GM21515 (cell line): ENCODE measurements around the gene ACTN1.
A peak's percentile ranks its signal among the peaks of the same experiment; 100 is the strongest.
"Not testable (repeated sequence)": the region's sequence is repeated elsewhere in the genome, so short reads cannot be mapped to it uniquely, and the experiment has no call there.

Source experiments
- ATAC-seq: cut with Tn5 transposase; IDR thresholded peaks from one replicate; pipeline ENCODE4 v1.9.1; 2021; ENCODE audit not compliant: unreplicated experiment

Gene ACTN1

DNA sequence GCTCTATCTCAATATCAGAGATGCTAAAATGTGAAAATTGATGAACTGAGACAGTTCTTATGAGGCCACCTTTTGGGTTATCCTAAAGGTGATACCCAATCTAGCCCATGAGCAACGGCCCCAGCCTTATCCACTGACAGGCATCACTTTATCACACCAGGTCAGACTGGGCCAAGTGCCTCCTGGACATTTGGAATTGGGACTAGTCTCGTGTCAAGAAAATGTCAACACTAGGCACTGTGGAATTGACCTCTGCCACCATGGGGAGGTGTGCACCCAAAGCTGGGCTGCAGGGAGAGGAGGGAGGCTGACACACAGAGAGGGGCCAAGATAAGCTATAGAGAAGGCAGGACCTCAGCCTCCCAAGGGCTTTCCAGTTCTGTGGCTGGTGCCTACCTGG lies 107.7 kb downstream of the ACTN1 start:
- no peak for ATAC-seq

DNA sequence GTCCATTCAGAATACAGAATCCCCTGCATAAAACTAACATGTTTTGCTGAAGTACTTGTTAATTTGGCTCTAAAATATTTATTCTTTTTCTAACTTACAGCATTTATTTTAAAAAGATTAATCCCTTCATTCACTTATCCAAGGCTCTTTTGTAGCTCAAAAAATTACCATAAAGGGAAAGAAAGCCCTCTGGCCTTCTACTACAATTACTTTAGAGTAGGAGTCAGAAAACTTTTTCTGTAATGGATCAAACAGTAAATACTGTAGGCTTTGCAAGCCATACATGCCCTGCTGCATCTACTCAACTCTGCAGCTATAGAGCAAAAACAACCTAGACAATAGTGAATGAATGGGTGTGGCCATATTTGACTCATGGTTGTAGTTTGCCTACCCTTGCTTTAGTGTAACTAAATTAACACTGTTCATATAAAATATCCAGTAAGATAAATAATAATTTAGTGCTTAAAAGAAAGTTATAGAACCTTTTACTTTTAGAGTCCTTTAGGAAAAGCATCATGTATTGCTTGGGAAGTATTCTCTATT lies 112.0 kb downstream of the ACTN1 start:
- ATAC-seq, result no peak

DNA sequence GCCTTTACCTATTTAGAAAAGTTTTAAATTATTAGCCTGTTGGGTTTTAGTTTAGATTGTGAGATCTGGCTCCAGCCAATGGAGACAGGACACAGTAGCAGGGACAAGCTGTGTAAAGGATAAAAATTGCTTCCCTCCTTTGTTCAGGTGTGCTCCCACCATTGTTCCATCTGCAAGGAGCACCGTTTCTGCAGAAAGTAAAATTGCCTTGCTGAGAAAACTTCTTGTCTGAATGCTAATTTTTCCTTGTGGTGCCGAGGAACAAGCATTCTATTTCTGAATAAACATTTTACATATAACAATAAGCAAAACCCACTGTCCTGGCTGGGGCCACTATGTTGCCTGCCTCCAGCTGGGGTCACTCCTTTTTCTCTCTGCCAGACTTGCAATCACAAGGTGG lies 113.6 kb downstream of the ACTN1 start:
- no peak for ATAC-seq

DNA sequence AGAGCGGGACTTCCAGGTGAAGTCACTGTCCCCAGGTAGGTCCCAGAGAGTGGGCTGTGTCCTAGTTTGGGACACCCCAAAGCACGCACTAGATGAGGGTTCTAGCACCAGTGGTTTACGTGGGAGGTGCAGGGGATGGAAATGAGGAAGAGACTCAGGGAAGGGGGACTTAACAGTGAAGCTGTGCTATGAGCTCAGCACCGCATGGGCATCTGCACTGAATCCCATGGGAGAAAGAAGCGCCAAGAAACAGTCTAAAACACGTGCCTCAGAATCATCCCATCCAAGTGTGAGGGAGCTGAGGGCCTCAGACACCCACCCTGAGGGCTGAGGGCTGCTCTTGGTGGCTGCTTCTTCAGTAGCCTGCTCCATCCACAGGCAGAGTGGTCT lies 114.7 kb downstream of the ACTN1 start:
- ATAC-seq, result no peak

DNA sequence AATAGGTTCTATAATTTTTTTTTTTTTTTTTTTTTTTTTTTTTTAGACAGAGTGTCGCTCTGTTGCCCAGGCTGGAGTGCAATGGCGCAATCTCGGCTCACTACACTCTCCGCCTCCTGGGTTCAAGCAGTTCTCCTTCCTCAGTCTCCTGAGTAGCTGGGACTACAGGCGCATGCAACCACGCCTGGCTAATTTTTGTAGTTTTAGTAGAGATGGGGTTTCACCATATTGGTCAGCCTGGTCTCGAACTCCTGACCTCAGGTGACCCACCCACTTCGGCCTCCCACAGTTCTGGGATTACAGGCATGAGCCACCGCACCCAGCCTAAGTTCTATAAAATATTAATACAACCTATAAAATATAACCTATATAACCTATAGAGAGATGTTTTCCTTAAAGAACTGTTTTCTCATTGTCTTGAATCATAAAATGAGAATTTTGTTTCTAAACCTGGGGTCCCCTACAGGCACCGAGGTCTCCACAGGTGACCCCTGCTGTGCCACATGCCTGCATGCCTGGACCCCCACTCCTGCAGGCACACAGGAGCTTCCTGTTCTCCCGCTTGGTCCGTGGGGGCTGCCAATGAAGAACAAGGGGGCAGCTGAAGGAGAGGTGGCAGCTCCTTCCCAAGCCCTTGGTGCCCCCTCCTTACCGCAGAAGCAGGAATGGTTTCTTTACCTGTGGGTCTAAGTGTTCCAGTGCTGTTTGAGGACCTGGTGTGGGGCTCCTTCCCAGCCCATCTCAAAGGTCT lies 115.3 kb downstream of the ACTN1 start:
- ATAC-seq, result no peak

DNA sequence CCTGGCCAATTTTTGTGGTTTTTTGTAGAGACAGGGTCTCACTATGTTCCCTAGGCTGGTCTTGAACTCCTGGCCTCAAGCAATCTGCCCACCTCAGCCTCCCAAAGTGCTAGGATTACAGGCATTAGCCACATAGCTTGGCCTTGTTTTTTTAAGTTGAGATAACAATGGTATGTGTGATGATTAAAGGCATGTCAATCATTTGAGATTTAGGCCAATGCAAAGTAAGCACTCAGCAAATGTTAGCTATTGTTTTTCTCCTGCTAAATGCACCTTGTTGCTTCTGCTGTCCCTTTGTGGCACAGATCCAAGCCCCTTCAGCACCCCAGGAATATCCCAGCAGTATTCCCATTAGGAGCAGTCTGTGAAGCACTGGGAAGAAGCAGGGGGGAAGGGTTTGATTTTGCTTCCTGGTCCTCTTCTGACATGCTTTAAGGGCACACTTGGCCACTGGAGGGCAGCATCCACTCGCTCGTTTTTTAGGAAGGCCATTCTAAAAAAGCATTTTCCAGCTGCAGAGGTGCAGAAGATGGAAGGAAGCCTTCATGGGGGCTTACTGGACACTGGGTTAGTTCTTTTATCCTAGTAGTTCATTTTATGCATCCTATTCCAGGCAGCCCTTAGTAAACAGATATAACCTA lies 116.0 kb downstream of the ACTN1 start:
- no peak for ATAC-seq

DNA sequence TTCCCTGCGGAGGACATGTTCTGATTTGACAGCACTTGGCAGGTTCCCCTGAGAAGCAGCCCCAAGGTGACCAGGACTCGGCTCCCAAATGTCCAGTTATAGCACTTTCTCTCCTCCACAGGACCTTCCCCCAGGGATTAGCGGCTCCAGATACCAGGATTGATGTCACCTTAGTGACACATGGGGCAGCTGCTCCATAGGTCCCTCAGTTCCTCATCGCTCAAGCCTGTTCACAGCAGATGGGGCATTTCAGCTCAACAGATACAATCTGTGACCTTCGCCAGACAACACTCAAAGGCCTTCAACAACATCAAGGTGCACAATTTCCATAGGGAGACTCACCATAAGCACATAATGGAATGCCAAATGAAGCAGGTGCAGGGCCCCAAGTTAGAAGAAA lies 118.3 kb downstream of the ACTN1 start:
- ATAC-seq, result no peak

DNA sequence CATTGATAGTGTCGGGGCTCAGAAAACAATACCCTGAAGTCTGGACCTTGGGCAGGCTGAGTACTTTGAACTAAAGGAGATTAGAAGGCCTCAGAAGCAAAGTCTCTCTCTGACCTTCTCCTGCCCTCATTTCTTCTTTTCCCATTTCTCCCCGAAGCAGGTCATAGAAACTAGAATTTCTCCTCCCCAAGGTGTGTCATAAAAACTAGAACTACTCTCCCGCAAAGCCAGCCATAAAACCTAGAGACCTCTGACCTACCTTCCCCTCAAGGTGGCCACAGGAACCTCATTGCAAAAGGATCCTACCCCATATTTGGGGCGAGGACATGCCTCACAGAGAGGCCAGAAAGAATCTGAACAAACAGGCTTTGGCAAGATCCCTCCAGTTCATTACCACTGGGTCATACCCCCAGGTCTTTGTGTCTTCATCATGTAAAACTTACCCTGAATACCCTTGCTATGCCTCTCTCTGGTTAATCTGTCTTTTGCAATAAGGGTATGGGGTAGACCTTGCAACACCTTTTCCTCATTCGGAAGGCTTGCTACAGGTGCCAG lies 121.5 kb downstream of the ACTN1 start:
- ATAC-seq, result no peak

DNA sequence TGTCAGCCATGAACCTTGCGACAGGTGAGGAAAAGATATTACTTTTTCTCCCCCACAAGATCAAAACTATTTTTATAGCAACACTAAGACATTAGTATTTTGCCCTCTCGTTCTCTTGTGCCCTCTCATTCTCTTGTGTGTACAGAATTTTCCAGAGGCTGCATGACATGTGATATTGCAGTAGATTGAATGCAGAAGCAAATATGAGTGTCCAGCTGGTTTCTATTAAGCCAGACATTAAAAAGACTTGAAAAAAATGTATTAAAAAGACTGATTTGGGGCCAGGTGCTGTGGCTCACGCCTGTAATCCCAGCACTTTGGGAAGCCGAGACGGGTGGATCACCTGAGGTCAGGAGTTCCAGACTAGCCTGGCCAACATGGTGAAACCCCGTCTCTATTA lies 122.5 kb downstream of the ACTN1 start:
- ATAC-seq, result no peak

DNA sequence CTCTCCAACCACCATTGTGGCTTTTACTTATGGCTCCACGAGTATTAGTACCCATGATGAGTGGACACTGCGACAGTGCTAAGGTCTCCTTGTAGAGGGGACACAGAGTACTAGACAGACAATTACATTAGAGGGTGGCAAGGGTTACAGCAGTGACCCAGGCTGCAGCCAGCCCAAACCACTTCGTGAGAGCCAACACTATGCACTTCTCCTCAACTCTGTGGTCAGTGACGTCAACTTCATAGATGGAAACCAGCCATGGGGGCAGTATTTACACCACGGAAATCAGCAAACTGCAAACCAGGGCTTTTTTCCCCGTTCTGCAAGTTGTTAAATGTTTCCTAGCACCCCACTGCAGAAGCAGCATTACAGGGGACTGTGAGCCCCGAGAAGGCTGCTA lies 124.7 kb downstream of the ACTN1 start:
- no peak for ATAC-seq

DNA sequence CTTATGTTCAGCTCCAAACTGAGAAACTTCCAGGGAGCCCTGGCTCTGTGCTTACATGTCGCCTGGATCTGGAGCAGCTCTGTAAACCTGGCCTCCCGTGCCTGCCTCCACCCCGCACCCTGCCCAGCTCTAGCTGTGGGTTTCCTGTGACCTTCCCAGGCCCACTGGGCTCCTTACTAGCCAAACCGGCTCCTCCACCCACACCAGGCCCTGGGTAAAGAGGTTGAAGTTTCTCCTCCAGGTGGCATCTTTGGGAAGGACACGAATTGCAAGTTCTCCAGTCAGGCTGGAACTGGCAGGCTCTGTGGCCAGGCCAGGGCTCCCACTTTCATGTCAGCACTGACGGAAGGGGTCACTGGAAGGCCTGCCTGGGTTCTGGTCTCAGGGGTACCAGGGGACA lies 125.4 kb downstream of the ACTN1 start:
- no peak for ATAC-seq

DNA sequence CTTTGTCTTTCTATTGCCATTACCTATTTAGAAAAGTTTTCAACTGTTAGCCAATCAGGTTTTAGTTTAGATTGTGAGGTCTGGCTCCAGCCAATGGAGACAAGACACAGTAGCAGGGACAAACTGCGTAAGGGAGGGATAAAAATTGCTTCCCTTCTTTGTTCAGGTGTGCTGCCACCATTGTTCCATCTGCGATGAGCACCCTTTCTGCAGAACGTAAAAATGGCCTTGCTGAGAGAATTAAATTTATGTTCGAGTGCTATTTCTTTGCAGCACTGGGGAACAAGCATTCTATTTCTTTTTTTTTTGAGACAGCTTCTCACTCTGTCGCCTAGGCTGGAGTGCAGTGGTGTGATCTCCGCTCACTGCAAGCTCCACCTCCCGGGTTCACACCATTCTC lies 126.6 kb downstream of the ACTN1 start:
- ATAC-seq, result not testable (repeated sequence)

DNA sequence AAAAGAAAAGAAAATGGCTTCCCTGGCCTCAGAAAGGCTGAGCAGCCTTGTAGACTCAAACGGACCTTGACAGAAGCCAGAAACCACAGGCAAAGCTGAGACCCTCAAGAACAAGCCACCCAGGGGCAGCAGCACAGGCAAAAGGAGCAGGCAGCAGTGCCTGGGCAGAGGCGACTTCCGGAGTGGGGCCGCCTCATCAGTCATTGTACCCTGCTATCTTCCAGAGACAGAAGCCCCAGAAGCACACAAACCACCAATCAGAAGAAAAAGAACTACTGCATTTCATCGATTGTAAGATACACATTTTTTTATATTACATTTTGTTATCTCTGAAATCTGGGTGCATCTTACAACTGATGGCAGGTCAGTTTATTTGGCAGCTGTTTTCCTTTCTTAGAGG lies 128.0 kb downstream of the ACTN1 start:
- no peak for ATAC-seq

DNA sequence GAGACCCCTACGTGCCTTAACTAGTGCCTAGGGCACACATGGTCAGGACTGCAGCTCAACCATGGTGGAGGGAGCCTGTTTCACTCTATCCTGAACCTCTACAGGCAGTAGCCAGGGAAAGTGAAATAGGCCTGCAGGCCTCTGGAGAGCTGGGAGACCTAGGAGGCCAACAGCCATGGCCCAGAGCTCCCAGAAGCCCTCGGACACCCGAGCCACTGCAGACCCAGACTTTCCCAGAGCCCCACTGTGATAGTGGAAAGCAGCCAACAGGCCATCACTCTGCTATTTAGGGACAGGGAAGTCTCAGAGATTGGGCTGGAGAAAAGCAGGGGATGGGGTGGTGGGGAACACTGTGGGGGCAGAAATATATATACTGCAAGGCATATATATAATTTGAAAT lies 129.7 kb downstream of the ACTN1 start:
- ATAC-seq, result no peak

DNA sequence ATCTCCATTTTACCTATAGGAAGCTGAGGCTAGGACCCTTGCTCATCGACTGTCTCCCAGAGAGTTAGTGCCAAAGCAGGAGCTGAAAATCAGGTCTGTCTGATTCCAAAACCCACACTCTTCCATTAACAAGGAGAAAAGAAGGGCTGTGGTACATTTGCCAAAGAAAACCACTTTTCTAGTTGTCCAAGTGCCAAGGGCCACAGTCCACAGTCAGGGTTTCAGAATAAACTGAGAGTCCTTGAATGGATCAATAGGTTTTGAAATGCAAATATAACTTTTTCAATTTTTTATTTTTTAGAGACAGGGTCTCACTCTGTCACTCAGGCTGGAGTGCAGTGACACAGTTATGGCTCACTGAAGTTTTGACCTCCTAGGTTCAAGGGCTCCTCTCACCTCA lies 130.8 kb downstream of the ACTN1 start:
- ATAC-seq, result no peak

DNA sequence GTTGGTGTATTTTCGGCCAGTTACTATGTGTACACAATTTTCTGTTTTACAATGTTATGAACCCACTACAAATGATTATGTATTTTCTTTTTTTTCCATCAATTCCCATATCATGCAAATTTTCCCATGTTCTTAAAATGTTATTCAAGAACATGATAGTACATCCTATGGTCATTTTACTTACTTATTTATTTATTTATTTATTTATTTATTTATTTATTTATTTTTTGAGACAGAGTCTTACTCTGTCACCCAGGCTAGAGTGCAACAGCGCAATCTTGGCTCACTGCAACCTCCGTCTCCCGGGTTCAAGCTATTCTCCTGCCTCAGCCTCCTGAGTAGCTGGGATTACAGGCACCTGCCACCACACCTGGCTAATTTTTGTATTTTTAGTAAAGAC lies 131.5 kb downstream of the ACTN1 start:
- ATAC-seq, result not testable (repeated sequence)

DNA sequence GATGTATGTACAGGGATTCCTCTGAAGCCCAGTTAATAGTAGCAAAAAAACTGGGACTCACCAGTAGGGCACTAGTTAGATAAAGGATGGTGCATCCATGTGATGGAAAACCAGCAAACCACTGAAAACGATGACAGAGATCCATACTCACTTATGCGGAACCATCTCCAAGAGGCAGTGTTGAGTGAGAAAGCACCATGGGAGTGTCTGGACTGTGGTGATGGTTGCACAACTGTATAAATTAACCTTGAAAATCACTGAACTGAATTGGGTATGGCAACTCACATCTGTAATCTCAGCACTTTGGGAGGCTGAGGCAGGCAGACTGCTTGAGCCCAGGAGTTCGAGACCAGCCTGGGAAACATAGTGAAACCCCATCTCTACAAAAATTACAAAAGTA lies 132.6 kb downstream of the ACTN1 start:
- ATAC-seq, result no peak

DNA sequence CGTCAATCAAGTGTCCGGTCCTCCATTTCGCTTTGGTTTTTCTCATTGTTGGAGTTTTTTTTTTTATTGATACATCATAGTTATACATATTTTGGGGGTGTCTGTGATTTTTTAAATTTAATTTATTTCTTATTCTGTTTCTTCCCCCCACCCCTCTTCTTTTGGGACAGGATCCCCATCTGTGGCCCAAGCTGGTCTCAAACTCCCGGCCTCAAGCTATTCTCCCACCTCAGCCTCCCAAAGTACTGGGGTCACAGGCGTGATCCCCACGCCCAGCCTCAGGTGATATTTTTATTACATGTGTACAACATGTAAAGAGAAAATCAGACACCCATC lies 134.9 kb downstream of the ACTN1 start:
- no peak for ATAC-seq

DNA sequence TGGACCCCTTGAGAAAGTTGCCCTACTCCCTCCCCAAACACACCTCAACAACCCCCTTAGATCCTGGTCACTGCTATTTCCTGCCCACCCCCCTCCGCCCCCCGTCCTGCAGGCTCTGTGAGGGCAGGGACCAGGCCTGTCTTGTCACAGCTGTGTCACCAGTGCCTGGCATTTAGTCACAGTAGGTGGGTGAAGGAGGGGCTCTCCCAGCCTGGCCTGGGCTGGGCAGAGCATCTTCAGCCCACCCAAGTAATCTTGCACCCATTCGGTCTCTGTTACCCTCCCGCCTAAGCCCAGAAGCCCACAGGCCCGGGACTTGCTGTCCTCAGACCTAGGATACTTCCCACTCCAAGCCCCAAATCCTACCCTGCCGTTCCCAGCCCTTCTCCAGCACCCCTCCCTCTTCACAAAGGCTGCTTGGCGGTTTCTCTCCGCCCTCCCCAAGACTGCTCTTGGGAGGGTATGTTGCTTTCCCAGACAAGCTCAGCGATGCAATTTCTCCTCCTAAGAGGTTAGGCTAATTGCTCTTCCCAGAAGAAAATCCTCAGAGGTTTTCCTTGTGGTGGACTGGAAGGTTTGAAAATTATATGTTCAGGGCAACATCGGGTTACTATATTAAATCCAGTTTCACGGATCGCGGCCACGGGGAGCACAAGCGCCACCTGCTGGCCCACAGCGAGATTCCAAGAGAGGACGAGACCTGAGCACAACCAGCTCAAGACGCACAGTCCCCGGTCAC lies 135.5 kb downstream of the ACTN1 start:
- ATAC-seq, result peak; percentile 59

DNA sequence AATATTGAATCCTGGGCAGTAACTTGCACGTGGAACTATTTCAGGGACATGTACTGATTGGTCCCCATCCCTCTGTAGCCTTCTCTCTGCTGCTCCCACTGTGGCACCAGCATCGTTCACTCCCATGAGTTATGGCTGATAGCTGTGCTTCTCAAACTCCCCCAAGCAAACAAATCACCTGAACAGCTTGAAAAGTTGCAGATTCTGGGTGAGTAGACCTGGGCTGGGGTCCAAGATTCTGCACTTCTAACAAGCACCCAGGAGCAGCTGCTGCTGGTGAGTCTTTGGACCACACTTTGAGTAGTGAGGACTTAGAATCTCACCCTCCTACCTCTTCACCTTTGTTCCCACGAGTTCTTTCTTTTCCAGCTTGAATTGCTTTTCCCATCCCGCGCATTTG lies 136.8 kb downstream of the ACTN1 start:
- ATAC-seq, result no peak

DNA sequence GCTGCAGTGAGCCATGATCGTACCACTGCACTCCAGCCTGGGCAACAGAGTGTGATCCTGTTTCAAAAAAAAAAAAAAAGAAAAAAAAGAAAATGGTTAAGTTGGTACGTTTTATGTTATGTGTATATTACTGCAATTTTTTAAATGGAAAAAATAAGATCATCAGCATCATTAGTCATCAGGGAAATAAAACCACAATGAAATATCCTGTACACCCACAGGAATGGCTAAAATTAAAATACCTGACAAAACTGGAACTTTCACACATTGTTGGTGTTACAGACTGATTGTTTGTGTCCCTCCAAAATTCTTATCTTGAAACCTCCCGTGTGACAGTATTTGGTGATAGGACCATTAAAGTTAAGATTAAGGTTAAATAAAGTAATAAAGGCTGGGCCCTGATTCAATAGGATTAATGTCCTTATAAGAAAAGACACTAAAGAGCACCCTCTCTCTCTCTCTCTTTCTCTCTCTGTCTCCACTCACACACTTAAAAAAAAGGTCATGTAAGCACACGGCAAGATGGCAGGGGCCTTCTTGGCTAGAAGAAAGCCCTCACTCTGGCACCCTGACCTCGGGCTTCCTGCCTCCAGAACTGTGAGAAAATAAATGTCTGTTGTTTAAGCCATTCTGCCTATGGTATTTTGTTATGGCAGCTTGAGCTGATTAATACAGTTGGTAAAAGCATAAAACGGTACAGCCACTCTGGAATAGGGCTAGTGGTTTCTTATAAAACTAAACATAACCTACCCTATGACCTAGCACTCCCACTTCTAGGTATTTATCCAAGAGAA lies 137.9 kb downstream of the ACTN1 start:
- no peak for ATAC-seq
